Endothelial cell (in vitro differentiated cells): ENCODE measurements around the gene PLEKHH1. TPM values are rescaled to one million over a fixed set of nuclear protein-coding genes. Genes with fewer than 3 reads are reported as not detected.

Experiments
- DNase-seq: peaks from one replicate; pipeline ENCODE4 v3.0.0; 2021; ENCODE audit warnings: low spot score
- H3K27ac Mint-ChIP-seq: one replicate; pipeline ENCODE4 v1.8.0; 2021; ENCODE audit warnings: mixed read lengths, inconsistent platforms; ENCODE audit not compliant: unreplicated experiment
- H3K27me3 Mint-ChIP-seq: one replicate; pipeline ENCODE4 v1.8.0; 2021; ENCODE audit warnings: mild to moderate bottlenecking, moderate library complexity, mixed read lengths, inconsistent platforms; ENCODE audit not compliant: unreplicated experiment
- H3K36me3 Mint-ChIP-seq: one replicate; pipeline ENCODE4 v1.8.0; 2021; ENCODE audit warnings: mild to moderate bottlenecking, low read depth, mixed read lengths, inconsistent platforms; ENCODE audit not compliant: unreplicated experiment
- H3K4me1 Mint-ChIP-seq: one replicate; pipeline ENCODE4 v1.8.0; 2021; ENCODE audit warnings: mild to moderate bottlenecking, mixed read lengths, inconsistent platforms; ENCODE audit not compliant: unreplicated experiment
- H3K4me3 Mint-ChIP-seq: one replicate; pipeline ENCODE4 v1.8.0; 2021; ENCODE audit warnings: mild to moderate bottlenecking, mixed read lengths, inconsistent platforms; ENCODE audit not compliant: unreplicated experiment
- H3K9me3 Mint-ChIP-seq: one replicate; pipeline ENCODE4 v1.8.0; 2021; ENCODE audit warnings: mixed read lengths, inconsistent platforms; ENCODE audit not compliant: unreplicated experiment
- CTCF ChIP-seq: fragments of 200-600 bp; sonication (generic); IDR thresholded peaks from one replicate; pipeline ENCODE4 v1.5.0; 2021; ENCODE audit warnings: antibody characterized with exemption; ENCODE audit not compliant: unreplicated experiment
- total RNA-seq: library from RNA; stranded (reverse); fragmentation: NEBNext Ultra II Directional; extraction: Animal tissue kit (Norgen Biotek cat#: 25700); gene quantifications from one replicate; pipeline ENCODE4 v1.2.1, GENCODE V29; 2021; ENCODE audit not compliant: unreplicated experiment

Gene PLEKHH1
- total RNA-seq, 1 donor from 2014 or later, result 9.5 TPM

GRCh38 chr14:67581643-67582042, 48.6 kb downstream of the PLEKHH1 start:
- no peak for DNase-seq
- peaks cover 6% of the 10 kb centered on the region for H3K4me1 Mint-ChIP-seq
- H3K36me3 Mint-ChIP-seq, result peaks cover 4% of the 10 kb centered on the region
- H3K9me3 Mint-ChIP-seq, result no peaks in the 10 kb centered on the region
- peaks cover 2% of the 10 kb centered on the region for H3K27me3 Mint-ChIP-seq
- H3K4me3 Mint-ChIP-seq, result no peak overlapping the region
- TF ChIP-seq CTCF, result no peak
- H3K27ac Mint-ChIP-seq, result no peak overlapping the region

DNA sequence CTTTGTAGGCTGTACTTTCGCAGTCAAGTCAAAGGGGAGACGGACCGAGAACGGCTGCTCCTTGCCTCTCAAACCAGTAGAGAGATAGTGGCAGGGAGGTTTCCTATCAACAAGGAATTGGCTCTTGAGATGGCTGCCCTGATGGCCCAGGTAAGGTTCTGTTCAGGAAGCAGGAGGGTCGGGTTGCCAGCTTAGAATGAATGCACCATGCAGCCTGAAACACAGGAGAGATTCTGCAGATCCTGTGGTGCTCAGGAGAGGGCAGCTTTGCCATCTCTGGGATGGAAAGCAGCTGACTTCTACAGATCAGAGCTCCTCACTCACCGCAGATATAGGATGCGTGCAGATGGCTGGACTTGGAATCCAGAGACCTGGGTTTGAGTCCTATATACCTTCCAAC, 49.0 kb downstream of the PLEKHH1 start:
- H3K36me3 Mint-ChIP-seq, result peaks cover 4% of the 10 kb centered on the region
- H3K4me1 Mint-ChIP-seq, result peaks cover 6% of the 10 kb centered on the region
- no peak overlapping the region for H3K27ac Mint-ChIP-seq
- H3K9me3 Mint-ChIP-seq, result no peaks in the 10 kb centered on the region
- H3K4me3 Mint-ChIP-seq, result no peak overlapping the region
- peaks cover 2% of the 10 kb centered on the region for H3K27me3 Mint-ChIP-seq
- TF ChIP-seq CTCF, result no peak
- no peak for DNase-seq

- Mint-ChIP-seq H3K4me3 (no peak overlapping the region), H3K9me3 (no peaks in the 10 kb centered on the region), H3K36me3 (no peaks in the 10 kb centered on the region), H3K27ac (no peak overlapping the region), H3K4me1 (no peaks in the 10 kb centered on the region), H3K27me3 (no peaks in the 10 kb centered on the region)
- peak; percentile 59 for DNase-seq
- TF ChIP-seq CTCF, result peak; percentile 55
Measured at GRCh38 chr14:67583711-67584644, 50.9 kb downstream of the PLEKHH1 start.

GRCh38 chr14:67584978-67585377, 51.9 kb downstream of the PLEKHH1 start:
- no peaks in the 10 kb centered on the region for H3K36me3 Mint-ChIP-seq
- TF ChIP-seq CTCF, result no peak
- no peak overlapping the region for H3K4me3 Mint-ChIP-seq
- no peaks in the 10 kb centered on the region for H3K4me1 Mint-ChIP-seq
- no peaks in the 10 kb centered on the region for H3K27me3 Mint-ChIP-seq
- no peaks in the 10 kb centered on the region for H3K9me3 Mint-ChIP-seq
- no peak overlapping the region for H3K27ac Mint-ChIP-seq
- no peak for DNase-seq

- Mint-ChIP-seq H3K27ac (no peak overlapping the region), H3K27me3 (no peaks in the 10 kb centered on the region), H3K9me3 (no peaks in the 10 kb centered on the region), H3K36me3 (no peaks in the 10 kb centered on the region), H3K4me1 (no peaks in the 10 kb centered on the region), H3K4me3 (no peak overlapping the region)
- no peak for DNase-seq
- TF ChIP-seq CTCF, result no peak
Measured at GRCh38 chr14:67586369-67586768, 53.3 kb downstream of the PLEKHH1 start.
